Central memory CD8-positive, alpha-beta T cell (primary cell): Measurements from ENCODE around the gene RPS19.

ENCODE experiments used
- ATAC-seq: fragments of 150-1000 bp; cut with Tn5 transposase; replicated peaks from 2 replicates; pipeline ENCODE4 v1.10.0; 2022; ENCODE audit warnings: mild to moderate bottlenecking, moderate FRiP score, moderate number of reproducible peaks; ENCODE audit not compliant: poor library complexity, severe bottlenecking; ENCODE audit errors: extremely low read depth
- DNase-seq, 2 donors: peaks; one replicate each; pipeline ENCODE4 v3.0.0; 2021; ENCODE audit warnings: low spot score in 2 of 2
- H3K27ac Mint-ChIP-seq: one replicate; pipeline ENCODE4 v1.8.0; 2022; ENCODE audit warnings: low read depth, mild to moderate bottlenecking, moderate library complexity, mixed read lengths
- H3K27me3 Mint-ChIP-seq: one replicate; pipeline ENCODE4 v1.8.0; 2022; ENCODE audit warnings: mixed read lengths
- H3K36me3 Mint-ChIP-seq: one replicate; pipeline ENCODE4 v1.8.0; 2022; ENCODE audit warnings: mild to moderate bottlenecking, moderate library complexity, mixed read lengths; ENCODE audit not compliant: insufficient read depth
- H3K4me1 Mint-ChIP-seq: one replicate; pipeline ENCODE4 v1.8.0; 2022; ENCODE audit warnings: mixed read lengths
- H3K4me3 Mint-ChIP-seq: one replicate; pipeline ENCODE4 v1.8.0; 2022; ENCODE audit warnings: mild to moderate bottlenecking, moderate library complexity, mixed read lengths
- H3K9me3 Mint-ChIP-seq: one replicate; pipeline ENCODE4 v1.8.0; 2022; ENCODE audit warnings: mixed read lengths

The RPS19 gene

DNA sequence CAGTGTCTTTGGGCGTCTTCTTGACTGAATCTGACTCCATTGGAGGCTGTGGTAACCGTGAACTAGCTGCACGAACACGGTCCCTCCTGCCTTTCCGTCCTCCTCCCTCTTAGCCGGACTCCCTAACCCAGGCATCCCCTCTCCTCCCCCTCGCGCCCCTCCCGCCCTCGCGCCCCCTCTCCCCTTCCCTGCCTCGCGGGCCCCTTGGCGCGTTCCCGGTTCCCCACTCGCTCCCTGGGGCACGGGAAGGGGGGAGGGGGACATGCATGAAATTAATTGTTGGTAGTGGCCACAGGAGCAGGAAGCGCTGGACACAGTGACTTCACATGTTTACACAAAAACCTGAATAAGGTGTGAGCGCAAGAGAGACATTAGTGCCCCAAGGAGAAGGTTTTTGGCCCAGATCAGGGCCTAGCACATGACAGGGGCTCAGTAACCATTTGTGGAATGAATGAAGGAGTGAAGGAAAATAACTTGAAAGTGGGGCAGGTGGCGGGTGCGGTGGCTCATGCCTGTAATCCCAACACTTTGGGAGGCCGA lies 14.9 kb upstream of the RPS19 start:
- H3K27ac Mint-ChIP-seq = no peak overlapping the region
- H3K9me3 Mint-ChIP-seq = no peaks in the 10 kb centered on the region
- H3K4me1 Mint-ChIP-seq = no peaks in the 10 kb centered on the region
- ATAC-seq (no peak), DNase-seq (no peak)
- peaks cover 22% of the 10 kb centered on the region for H3K27me3 Mint-ChIP-seq
- H3K36me3 Mint-ChIP-seq = peaks cover 2% of the 10 kb centered on the region
- no peak overlapping the region for H3K4me3 Mint-ChIP-seq

DNA sequence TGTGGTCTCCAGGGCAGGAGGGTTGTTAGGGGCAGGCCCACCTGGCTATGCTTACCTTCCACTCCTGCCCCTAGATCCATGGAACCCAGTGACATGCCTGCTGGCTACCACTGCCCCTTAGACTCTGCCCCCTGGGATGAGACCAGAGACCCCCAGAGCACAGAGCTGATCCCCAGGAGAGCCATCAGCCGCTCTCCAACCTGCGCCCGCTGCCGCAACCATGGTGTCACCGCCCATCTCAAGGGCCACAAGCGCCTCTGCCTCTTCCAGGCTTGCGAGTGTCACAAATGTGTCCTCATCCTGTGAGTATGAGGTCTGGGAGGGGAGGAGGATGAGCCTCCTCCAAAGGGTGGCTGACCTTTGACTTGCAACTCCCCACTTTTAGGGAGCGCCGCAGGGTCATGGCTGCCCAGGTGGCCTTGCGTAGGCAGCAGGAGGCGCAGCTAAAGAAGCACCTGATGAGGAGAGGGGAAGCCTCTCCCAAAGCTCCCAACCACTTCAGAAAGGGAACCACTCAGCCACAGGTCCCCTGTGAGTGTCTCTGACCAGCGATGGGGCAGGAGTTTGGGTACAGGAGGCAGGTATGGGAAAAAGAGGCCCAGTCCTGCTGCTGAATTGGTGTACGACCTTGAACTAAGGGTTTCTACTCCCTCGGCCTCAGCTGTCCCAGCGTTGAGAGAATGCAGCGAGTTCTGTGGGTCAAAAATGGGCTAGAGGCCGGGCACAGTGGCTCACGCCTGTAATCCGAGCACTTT lies 12.5 kb upstream of the RPS19 start:
- Mint-ChIP-seq H3K9me3 (no peaks in the 10 kb centered on the region), H3K4me3 (no peak overlapping the region), H3K27ac (no peak overlapping the region), H3K36me3 (peaks cover 2% of the 10 kb centered on the region), H3K4me1 (no peaks in the 10 kb centered on the region), H3K27me3 (peaks cover 37% of the 10 kb centered on the region)
- DNase-seq = no peak
- ATAC-seq = no peak

DNA sequence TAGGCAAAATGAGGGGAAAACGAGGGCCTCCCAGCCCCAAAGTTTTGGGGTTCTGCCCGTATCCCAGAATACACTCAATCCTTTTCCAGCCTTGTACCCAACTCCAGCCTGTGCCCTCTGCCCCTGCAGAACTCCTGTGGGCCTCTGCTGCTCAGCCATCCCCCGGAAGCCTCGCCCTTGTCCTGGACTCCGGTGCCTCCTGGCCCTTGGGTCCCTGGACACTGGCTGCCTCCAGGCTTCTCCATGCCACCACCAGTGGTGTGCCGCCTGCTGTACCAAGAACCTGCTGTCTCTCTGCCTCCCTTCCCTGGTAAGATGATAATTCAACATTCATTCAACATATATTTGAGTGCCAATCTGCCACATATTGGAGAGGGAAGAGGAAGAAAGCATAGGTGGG lies 11.4 kb upstream of the RPS19 start:
- H3K4me3 Mint-ChIP-seq = no peak overlapping the region
- H3K27ac Mint-ChIP-seq = no peak overlapping the region
- no peak for ATAC-seq
- no peaks in the 10 kb centered on the region for H3K9me3 Mint-ChIP-seq
- H3K27me3 Mint-ChIP-seq = peaks cover 32% of the 10 kb centered on the region
- peaks cover 2% of the 10 kb centered on the region for H3K36me3 Mint-ChIP-seq
- no peaks in the 10 kb centered on the region for H3K4me1 Mint-ChIP-seq
- no peak for DNase-seq

- no peaks in the 10 kb centered on the region for H3K9me3 Mint-ChIP-seq
- DNase-seq (no peak), ATAC-seq (no peak)
- peaks cover 28% of the 10 kb centered on the region for H3K27me3 Mint-ChIP-seq
- H3K4me1 Mint-ChIP-seq = no peaks in the 10 kb centered on the region
- no peak overlapping the region for H3K4me3 Mint-ChIP-seq
- no peak overlapping the region for H3K27ac Mint-ChIP-seq
- H3K36me3 Mint-ChIP-seq = peaks cover 2% of the 10 kb centered on the region
Observed at GRCh38 chr19:41849067-41849466, 11.0 kb upstream of the RPS19 start.

- Mint-ChIP-seq H3K4me1 (no peaks in the 10 kb centered on the region), H3K27ac (no peak overlapping the region), H3K27me3 (peaks cover 30% of the 10 kb centered on the region), H3K36me3 (no peaks in the 10 kb centered on the region), H3K9me3 (no peaks in the 10 kb centered on the region), H3K4me3 (no peak overlapping the region)
- DNase-seq (no peak), ATAC-seq (no peak)
Observed at GRCh38 chr19:41850381-41850780, 9.7 kb upstream of the RPS19 start.

DNA sequence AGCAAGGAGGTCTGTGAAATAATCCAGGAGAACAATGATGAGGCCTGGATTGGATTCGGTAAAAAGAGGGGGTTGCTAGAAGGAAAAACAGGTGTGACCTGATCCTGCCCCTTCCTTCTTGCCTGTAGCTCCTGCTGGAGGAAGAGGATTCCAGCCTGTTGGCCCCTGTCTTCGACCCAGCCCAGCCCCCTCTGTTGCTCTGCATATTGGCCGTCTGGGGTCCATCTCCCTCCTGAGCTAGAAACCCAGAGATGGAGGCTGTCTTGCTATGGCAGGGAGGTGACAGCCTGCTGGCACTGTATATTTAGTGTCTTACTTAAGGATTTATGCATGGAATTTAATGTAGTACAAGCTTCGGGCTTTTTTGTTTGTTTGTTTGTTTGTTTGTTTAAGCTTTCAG lies 8.6 kb upstream of the RPS19 start:
- Mint-ChIP-seq H3K27ac (no peak overlapping the region), H3K36me3 (peaks cover 1% of the 10 kb centered on the region), H3K4me1 (no peaks in the 10 kb centered on the region), H3K27me3 (peaks cover 25% of the 10 kb centered on the region), H3K9me3 (no peaks in the 10 kb centered on the region), H3K4me3 (no peak overlapping the region)
- ATAC-seq = no peak
- no peak for DNase-seq

DNA sequence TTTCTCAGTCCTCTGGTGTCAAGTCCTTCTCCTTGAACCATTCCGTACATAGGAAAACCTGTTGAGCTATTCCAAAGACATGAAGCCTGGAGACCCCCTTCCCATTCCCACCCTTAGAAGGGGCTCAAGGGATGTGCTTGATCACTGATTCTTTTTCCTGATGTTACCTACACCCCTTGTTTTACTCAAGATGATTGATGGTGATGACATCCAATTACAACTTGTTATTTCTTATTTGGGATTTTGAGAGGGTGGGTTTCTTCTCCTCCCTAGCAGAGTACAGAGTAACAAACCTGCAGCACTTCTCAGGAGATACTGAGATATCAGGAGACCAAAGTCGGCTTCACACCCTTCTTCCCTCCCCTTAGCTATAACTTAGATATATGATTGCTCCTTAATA lies 6.7 kb upstream of the RPS19 start:
- ATAC-seq (no peak), DNase-seq (no peak)
- Mint-ChIP-seq H3K4me3 (no peak overlapping the region), H3K4me1 (no peaks in the 10 kb centered on the region), H3K36me3 (peaks cover 3% of the 10 kb centered on the region), H3K9me3 (no peaks in the 10 kb centered on the region), H3K27me3 (peaks cover 25% of the 10 kb centered on the region), H3K27ac (no peak overlapping the region)

DNA sequence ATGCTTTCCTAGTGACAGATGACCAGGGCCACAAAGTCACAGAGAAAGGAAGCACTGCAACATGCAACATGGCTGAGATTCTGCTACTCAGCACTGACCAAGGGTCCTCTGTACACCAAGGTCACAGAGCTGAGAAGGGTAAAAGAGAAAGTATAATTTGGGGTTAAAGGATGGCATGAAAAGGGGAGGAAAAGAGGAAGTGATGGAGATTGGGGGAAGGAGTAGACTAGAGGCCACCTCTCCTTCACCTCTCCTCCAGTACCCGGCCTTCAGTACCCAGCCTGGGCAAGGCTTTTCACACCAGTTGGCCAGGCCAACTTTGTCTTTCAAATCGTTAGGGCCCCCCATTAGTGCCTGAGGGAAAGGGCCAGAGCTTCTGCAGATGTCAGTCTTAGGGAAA lies 6.3 kb upstream of the RPS19 start:
- Mint-ChIP-seq H3K27me3 (peaks cover 25% of the 10 kb centered on the region), H3K4me1 (no peaks in the 10 kb centered on the region), H3K4me3 (no peak overlapping the region), H3K27ac (no peak overlapping the region), H3K9me3 (no peaks in the 10 kb centered on the region), H3K36me3 (peaks cover 3% of the 10 kb centered on the region)
- DNase-seq (no peak), ATAC-seq (no peak)

GRCh38 chr19:41859213-41859617 lies 840 bp upstream of the RPS19 start:
- peaks cover 39% of the 10 kb centered on the region for H3K36me3 Mint-ChIP-seq
- peaks cover 7% of the 10 kb centered on the region for H3K27me3 Mint-ChIP-seq
- H3K27ac Mint-ChIP-seq = peak overlapping the region; percentile 90
- H3K4me3 Mint-ChIP-seq = peak overlapping the region; percentile 81
- H3K4me1 Mint-ChIP-seq = peaks cover 38% of the 10 kb centered on the region
- DNase-seq (no peak), ATAC-seq (no peak)
- H3K9me3 Mint-ChIP-seq = no peaks in the 10 kb centered on the region

GRCh38 chr19:41860419-41861115 lies 512 bp downstream of the RPS19 start:
- peaks cover 49% of the 10 kb centered on the region for H3K36me3 Mint-ChIP-seq
- H3K4me3 Mint-ChIP-seq = peak overlapping the region; percentile 81
- no peaks in the 10 kb centered on the region for H3K27me3 Mint-ChIP-seq
- peak in 1 of 2 donors; percentile 25 for DNase-seq
- peak overlapping the region; percentile 90 for H3K27ac Mint-ChIP-seq
- H3K4me1 Mint-ChIP-seq = peaks cover 42% of the 10 kb centered on the region
- H3K9me3 Mint-ChIP-seq = no peaks in the 10 kb centered on the region
- ATAC-seq = no peak

GRCh38 chr19:41861116-41861768 lies 1.2 kb downstream of the RPS19 start:
- Mint-ChIP-seq H3K27ac (peak overlapping the region; percentile 90), H3K4me1 (peaks cover 45% of the 10 kb centered on the region), H3K36me3 (peaks cover 54% of the 10 kb centered on the region), H3K27me3 (no peaks in the 10 kb centered on the region), H3K4me3 (peak overlapping the region; percentile 81), H3K9me3 (no peaks in the 10 kb centered on the region)
- ATAC-seq (no peak), DNase-seq (no peak)

DNA sequence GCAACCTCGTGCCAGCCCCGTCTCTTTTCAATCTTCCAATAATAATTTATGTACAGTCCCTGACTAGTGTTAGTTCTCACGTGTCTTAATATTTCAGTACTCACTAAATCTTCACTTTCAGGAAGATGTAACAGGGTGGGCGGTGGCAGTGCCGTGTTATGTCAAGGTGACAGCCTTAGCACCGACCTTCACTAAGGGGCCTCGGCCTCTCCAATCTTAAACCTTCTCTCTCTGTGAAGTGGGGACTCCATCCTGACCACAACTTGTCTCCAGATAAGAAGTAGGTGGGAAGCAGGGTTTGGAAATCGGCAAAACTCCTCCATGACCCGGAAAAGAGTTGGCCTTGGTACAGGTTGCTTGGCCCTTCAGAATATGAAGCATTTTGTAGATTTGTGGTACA lies 1.8 kb downstream of the RPS19 start:
- Mint-ChIP-seq H3K27me3 (no peaks in the 10 kb centered on the region), H3K9me3 (no peaks in the 10 kb centered on the region), H3K36me3 (peaks cover 57% of the 10 kb centered on the region), H3K27ac (peak overlapping the region; percentile 90), H3K4me3 (peak overlapping the region; percentile 81), H3K4me1 (peaks cover 48% of the 10 kb centered on the region)
- DNase-seq (no peak), ATAC-seq (no peak)
